Stimulated activated CD8-positive, alpha-beta memory T cell treated with anti-CD3 and anti-CD28 coated beads, Interleukin-12 subunit alpha, Interleukin-12 subunit beta, amount 100 ng/mL, for 4 hours (primary cell): ENCODE results near the gene MMP15.
"Not testable (repeated sequence)": the region's sequence is repeated elsewhere in the genome, so short reads cannot be mapped to it uniquely, and the experiment has no call there.

Experiments used
- DNase-seq: peaks from one replicate; pipeline ENCODE4 v3.0.0-alpha.2; 2020; ENCODE audit warnings: low read depth

Gene MMP15

GRCh38 chr16:57996406-57997175, 29.0 kb upstream of the MMP15 start:
- DNase-seq: no peak

DNA sequence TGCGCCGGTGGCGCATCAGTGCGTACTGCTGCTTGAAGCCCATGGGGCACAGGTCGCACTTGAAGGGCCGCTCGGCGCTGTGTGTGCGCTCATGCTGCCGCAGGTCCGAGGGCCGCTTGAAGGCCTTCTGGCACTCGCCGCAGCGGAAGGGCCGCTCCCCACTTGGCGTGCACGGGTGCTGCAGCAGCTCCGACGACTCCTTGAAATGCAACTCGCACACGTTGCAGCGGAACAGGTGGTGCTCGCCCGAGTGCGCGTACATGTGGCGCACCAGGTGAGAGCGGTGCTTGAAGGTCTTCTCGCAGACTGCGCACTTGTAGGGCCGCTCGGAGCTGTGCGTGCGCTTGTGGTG, 28.4 kb upstream of the MMP15 start:
- DNase-seq: no peak

- DNase-seq: no peak
Measured at GRCh38 chr16:57997528-57998265, 27.9 kb upstream of the MMP15 start.

- peak; percentile 30 for DNase-seq
Measured at GRCh38 chr16:57998486-57998885, 27.1 kb upstream of the MMP15 start.

- no peak for DNase-seq
Measured at GRCh38 chr16:57998992-57999365, 26.6 kb upstream of the MMP15 start.

DNA sequence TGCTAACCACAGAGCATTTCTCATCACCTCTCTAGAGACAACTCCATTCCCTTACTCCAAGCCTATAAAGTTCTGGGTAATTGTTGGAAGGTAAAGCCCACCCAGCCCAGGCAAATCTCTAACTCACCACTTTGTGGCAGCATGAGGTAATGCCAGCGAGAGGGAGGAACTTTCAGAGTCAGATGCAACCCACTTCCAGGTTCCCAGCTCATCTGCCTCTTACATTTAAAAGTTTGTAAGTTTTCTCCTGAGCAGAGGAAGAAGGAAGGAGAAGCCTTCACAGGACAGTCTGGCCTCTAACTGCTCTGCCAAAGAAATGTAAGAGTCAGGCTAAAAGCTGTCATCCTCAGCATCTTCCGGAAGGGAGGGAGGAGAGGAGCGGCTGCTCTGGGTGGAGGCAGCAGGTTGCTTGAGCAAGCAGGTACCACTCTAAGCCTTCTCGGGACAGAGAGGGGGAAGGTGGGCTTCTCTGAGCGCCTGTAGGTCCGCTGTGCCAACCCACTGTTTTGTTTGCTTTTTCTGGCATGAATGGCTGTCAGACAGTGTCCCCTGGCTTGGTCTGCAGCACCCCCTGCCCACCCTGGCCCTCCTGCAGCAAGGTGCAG, 26.1 kb upstream of the MMP15 start:
- no peak for DNase-seq

DNA sequence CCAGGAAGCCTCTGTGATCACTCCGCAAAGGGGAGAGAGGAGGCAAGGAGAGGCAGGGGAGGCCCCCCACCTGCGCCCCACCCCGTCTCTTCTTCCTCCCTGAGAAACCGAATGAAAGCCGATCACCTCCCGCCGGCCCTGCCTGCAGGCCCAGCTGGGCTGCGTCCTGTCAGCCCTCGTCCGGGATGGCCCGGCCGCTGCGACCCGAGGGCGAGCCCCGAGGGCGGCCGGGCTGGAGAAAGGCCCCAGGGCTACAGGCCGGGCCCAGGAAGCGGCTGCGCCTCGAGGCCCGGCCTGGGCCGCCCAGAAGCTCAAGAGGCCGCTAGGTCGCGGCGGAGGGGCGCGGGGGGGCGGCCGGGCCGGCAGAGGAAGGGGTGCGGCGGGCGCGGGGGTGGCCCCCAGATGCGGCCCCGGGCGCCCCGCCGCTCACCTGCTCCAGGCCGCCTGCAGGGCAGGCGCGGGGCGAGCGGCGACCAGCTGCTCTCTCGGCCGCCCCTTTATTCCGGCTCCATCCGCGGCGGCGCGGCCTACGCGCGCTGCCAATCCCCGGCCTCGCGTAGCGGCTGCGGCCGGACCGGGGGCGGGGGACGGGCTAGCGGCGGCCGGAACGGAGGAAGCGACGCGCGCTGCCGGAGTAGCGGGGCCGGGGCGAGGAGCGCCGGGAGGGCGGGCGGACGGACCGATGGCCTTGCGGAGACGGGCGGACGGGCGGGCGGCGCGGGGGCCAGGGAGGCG, 25.4 kb upstream of the MMP15 start, which contains the start of gene ZNF319:
TSS of gene ZNF319 (minus strand) at position 702 of the 735 bp plus-strand sequence. CDS start 2,407 bp downstream, outside the sequence.
- no peak for DNase-seq

- peak; percentile 77 for DNase-seq
Measured at GRCh38 chr16:58000706-58001676, 24.6 kb upstream of the MMP15 start, which contains the start of gene USB1. Gene USB1 (plus strand): TSS chr16:58001407. CDS start chr16:58001484, 77 bp downstream.

DNA sequence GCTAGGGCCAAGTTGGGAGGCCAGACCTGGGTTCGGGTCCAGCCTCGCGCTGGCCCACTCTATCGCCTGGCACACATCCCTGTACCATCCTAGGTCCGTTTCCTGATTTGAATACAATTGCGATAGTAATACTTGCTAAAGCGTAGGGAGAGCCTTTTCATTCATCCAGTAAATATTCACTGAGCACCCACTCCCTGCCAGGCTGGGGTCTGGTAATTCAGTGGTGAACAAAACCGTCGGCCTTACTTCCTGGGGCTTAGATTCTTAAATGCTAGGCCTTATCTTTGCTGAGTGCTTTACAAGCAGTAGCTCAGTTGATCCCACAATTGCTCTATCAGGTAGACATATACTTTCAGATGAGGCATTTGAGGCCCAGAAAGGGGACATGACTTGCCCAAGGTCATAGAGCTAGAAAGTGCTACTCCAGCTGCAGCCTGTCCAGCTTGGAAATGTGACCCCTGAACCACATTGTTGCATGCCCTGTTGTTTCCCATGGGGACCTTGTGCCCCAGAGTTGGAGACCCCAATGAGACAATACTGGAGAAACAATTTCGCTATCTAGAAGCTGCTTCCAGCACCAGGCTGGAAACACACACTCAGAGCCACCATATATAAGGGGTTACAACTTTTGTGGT, 23.7 kb upstream of the MMP15 start:
- no peak for DNase-seq

DNA sequence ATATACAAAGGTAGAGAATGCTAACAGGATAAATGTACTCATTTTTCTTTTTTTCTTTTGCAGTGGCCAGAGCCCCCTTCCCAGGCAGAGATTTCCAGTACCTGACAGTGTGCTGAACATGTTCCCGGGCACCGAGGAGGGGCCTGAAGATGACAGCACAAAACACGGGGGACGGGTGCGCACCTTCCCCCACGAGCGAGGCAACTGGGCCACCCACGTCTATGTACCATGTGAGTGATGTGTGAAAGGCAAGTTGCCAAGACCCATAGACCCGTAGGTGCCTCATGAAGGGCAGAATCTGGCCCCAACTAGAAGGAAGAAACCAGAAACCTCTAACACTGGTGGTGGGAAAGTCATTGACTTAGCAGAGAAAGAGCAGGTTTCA, 23.1 kb upstream of the MMP15 start:
- DNase-seq: no peak

DNA sequence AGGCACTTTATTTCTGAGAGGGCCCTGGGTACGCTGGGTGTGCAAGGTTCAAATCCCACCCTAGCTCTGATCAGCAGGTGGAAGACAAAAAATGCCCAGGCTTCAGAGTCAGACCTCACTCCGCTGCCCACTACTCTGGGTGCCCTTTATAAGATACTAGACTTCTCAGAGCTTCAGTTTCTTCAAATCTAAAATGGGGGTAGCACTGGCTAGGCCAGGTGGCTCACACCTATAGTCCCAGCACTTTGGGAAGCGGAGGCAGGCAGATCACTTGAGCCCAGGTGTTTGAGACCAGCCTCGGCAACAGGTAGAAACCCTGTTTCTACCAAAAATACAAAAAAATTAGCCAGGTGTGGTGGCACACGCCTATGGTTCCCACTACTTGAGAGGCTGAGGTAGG, 22.6 kb upstream of the MMP15 start:
- DNase-seq: no peak

- not testable (repeated sequence) for DNase-seq
Measured at GRCh38 chr16:58004736-58005135, 20.8 kb upstream of the MMP15 start.

DNA sequence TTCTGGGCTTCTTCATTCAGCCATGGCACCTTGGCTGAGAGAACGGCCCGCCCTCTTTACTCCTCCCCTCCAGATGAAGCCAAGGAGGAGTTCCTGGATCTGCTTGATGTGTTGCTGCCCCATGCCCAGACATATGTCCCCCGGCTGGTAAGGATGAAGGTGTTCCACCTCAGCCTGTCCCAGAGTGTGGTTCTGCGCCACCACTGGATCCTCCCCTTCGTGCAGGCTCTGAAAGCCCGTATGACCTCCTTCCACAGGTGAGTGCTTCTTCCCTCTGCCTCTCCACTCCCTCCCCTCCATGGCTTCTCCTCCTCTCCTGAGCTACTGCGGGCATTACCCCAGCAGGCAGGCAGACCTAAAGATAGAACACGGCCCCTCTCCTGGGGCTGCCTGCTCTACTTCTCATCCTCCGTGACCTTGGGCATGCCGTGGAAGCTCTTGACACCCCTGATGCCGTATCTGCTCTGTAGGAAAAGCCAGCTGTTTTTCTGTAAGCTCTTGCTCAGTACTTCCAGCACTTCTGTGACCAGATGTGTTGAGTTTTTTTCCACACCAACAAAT, 15.6 kb upstream of the MMP15 start:
- no peak for DNase-seq

DNA sequence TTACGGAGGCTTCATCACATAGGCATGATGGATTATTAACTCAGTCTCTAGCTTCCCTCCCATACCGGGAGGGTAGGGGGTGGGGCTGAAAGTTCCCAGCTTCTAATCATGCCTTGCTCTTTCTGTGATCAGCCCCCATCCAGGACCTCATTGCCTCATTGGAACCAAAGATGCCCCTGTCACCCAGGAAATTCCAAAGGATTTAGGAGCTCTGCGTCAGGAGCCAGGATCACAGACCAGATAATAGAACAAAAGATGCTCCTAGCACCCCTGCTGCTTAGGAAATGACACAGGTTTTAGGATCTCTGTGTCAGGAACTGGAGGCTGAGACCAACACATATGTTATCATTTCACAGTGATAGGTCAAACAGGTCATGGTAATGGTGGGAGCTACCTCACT, 14.7 kb upstream of the MMP15 start:
- DNase-seq: no peak

GRCh38 chr16:58011652-58012051, 13.9 kb upstream of the MMP15 start:
- no peak for DNase-seq

DNA sequence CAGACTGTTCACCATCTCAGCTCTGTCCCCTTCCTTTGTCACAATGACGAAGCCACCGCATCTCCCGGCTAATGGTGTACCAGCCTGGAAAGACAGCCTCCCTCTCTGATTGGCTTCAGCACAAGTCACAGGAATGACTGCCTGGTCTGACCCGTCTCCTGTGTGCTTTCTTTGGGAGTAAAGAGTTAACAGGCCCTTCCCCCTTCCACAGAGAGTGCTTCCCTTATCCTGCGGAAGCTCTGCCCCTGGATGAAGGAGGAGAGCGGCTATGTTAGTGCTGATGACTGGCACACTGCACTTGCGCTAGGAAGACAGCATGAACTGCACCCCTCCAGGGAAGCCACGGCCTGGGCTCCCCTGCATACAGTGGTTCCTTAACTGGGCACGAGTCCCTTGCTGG, 13.1 kb upstream of the MMP15 start:
- no peak for DNase-seq

- no peak for DNase-seq
Measured at GRCh38 chr16:58013201-58013956, 12.2 kb upstream of the MMP15 start.

DNA sequence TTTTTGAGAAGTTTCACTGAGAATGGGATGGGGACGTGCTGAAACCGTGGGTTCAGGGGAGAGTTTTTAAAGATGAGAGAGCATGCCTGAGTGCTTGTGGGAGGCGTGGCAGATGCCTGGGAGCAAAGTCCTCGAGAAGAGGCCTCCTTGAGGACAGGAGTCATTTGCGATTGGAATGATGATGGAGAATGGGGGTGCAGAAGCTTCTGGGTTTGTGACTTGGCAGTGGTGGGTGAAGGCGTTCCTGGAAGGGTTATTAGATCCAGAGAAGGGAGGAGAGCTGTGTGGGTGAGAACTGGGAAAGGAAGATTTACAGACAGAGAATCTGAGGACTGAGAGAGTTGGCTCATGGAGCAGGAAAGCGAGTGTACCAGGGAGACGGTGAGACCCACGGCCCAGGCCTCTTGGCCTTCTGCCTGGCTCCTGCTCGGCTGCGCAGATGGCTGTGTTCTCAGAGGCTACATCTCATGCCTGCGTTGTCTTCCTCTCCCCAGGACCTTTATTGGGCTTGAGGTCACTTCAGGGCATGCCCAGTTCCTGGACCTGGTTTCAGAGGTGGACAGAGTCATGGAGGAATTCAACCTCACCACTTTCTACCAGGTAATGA, 8.6 kb upstream of the MMP15 start:
- no peak for DNase-seq

DNA sequence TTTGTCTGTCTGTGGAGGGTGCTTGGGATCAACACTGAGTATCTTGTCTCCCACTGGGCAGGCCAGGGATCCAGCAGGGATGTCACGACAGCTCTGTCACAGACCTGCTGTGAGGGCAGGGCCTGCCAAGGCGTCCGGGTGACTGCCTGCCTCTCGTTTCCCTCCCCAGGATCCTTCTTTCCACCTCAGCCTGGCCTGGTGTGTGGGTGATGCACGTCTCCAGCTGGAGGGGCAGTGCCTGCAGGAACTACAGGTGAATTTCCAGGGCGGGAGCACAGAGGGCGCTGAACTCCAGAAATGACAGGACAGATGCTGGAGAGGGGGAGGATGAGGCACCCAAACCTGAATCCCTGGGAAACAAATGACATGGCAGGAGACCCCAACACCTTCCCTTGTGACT, 6.8 kb upstream of the MMP15 start:
- no peak for DNase-seq
